Measurements from ENCODE around the gene LINGO3. TPM values are rescaled to one million over a fixed set of nuclear protein-coding genes. Genes with fewer than 3 reads are reported as not detected.

LINGO3 gene
- polyA plus RNA-seq, 1 donor from 2014 or later: 2.7 TPM

DNA sequence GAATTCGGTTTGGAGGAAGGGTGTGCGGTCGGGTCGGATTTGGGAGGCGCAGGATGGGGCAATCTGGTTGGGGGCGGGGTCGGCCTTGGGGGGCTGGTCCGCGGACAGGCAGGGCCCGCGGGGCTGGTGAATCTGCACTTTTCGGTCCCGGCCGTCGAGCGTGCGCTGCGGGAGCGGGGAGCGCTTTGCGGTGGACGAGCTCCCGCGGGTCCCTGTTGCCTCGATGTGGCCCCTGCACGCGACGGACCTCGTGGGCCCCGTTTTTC lies 37.9 kb downstream of the LINGO3 start:
- H3F3A ChIP-seq (ENCODE audit: insufficient read depth, low read length, poor library complexity, severe bottlenecking): peaks cover 4% of the 10 kb centered on the region
- peaks cover 42% of the 10 kb centered on the region for H4K20me1 ChIP-seq (ENCODE audit: insufficient read depth)
- H3K79me2 ChIP-seq (replicated peaks; ENCODE audit: insufficient read depth, low read length): peaks cover 42% of the 10 kb centered on the region
- no peaks in the 10 kb centered on the region for H3K27me3 ChIP-seq (ENCODE audit: insufficient read depth, low read depth, low read length)
- H3K9me2 ChIP-seq (ENCODE audit: insufficient read depth, low read length): no peaks in the 10 kb centered on the region
- no peaks in the 10 kb centered on the region for H3K36me3 ChIP-seq (ENCODE audit: insufficient read depth, low read length)
- TF ChIP-seq MXI1 (conservative IDR thresholded peaks at IDR 0.05; ENCODE audit: poor library complexity, severe bottlenecking): no peak
- no peak for TF ChIP-seq TAF1 (IDR thresholded peaks at IDR 0.05; ENCODE audit: low read depth)
- no peak for TF ChIP-seq POLR2AphosphoS5 (IDR thresholded peaks at IDR 0.05)
- TF ChIP-seq, protein P1, sequence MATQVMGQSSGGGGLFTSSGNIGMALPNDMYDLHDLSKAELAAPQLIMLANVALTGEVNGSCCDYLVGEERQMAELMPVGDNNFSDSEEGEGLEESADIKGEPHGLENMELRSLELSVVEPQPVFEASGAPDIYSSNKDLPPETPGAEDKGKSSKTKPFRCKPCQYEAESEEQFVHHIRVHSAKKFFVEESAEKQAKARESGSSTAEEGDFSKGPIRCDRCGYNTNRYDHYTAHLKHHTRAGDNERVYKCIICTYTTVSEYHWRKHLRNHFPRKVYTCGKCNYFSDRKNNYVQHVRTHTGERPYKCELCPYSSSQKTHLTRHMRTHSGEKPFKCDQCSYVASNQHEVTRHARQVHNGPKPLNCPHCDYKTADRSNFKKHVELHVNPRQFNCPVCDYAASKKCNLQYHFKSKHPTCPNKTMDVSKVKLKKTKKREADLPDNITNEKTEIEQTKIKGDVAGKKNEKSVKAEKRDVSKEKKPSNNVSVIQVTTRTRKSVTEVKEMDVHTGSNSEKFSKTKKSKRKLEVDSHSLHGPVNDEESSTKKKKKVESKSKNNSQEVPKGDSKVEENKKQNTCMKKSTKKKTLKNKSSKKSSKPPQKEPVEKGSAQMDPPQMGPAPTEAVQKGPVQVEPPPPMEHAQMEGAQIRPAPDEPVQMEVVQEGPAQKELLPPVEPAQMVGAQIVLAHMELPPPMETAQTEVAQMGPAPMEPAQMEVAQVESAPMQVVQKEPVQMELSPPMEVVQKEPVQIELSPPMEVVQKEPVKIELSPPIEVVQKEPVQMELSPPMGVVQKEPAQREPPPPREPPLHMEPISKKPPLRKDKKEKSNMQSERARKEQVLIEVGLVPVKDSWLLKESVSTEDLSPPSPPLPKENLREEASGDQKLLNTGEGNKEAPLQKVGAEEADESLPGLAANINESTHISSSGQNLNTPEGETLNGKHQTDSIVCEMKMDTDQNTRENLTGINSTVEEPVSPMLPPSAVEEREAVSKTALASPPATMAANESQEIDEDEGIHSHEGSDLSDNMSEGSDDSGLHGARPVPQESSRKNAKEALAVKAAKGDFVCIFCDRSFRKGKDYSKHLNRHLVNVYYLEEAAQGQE (IDR thresholded peaks at IDR 0.05; ENCODE audit: borderline replicate concordance): no peak
- TF ChIP-seq, protein P2, sequence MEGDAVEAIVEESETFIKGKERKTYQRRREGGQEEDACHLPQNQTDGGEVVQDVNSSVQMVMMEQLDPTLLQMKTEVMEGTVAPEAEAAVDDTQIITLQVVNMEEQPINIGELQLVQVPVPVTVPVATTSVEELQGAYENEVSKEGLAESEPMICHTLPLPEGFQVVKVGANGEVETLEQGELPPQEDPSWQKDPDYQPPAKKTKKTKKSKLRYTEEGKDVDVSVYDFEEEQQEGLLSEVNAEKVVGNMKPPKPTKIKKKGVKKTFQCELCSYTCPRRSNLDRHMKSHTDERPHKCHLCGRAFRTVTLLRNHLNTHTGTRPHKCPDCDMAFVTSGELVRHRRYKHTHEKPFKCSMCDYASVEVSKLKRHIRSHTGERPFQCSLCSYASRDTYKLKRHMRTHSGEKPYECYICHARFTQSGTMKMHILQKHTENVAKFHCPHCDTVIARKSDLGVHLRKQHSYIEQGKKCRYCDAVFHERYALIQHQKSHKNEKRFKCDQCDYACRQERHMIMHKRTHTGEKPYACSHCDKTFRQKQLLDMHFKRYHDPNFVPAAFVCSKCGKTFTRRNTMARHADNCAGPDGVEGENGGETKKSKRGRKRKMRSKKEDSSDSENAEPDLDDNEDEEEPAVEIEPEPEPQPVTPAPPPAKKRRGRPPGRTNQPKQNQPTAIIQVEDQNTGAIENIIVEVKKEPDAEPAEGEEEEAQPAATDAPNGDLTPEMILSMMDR (IDR thresholded peaks at IDR 0.05; ENCODE audit: poor library complexity, severe bottlenecking): no peak
- no peak for TF ChIP-seq SMC3 (conservative IDR thresholded peaks at IDR 0.05; ENCODE audit: poor library complexity)
- no peak for TF ChIP-seq EZH2 (IDR thresholded peaks at IDR 0.05; ENCODE audit: borderline replicate concordance, insufficient read depth, low read length, poor library complexity, severe bottlenecking)
- TF ChIP-seq EP300 (conservative IDR thresholded peaks at IDR 0.05; ENCODE audit: poor library complexity, severe bottlenecking): no peak
- no peak for TF ChIP-seq RAD21 (conservative IDR thresholded peaks at IDR 0.05)
- peak overlapping the region; percentile 99 for H3K4me3 ChIP-seq (ENCODE audit: low read length)
- no peaks in the 10 kb centered on the region for H3K9me3 ChIP-seq (ENCODE audit: low read length)
- no peak overlapping the region for H3K4me2 ChIP-seq (ENCODE audit: low read length)
- H3K27ac ChIP-seq (ENCODE audit: low read length): peak overlapping the region; percentile 94
- H2AFZ ChIP-seq (ENCODE audit: low read depth, low read length): peak overlapping the region; percentile 76
- H3K9ac ChIP-seq (ENCODE audit: low read length): peak overlapping the region; percentile 99

DNA sequence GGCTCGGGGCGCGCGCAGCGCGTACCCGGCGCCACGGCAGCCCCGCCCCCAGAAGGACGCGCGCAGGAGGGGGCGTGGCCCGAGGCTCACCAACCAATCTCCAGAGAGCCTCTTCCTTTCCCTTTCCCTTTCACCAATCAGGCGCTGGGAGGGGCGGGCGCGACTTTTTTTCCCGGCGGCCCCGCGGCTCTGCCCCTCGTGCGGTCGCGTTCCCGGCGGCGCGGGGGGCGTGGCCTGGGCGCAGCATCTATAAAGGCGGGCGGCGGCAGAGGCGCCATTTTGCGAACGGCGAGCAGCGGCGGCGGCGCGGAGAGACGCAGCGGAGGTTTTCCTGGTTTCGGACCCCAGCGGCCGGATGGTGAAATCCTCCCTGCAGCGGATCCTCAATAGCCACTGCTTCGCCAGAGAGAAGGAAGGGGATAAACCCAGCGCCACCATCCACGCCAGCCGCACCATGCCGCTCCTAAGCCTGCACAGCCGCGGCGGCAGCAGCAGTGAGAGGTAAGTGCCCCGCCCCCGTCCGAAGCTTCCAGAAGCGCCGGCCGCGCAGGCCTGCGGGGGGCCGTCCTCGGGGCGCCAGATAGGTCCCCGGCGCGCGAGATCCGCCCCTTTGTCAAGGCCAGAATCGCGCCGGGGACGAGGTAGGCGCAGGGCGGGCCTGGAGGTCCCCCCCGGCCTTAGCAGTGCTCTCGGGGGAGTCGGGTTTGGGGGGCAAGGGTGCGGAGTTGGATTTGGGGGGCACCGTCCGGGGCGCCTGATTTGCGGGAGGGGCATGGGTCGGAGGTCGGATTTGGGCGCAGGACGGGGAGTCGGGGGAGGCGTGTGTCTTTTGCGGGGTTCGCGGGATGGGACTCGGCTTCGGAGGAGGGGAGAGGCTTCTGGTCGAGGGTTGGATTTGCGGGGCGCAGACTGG lies 38.5 kb downstream of the LINGO3 start:
- no peaks in the 10 kb centered on the region for H3K9me2 ChIP-seq (ENCODE audit: insufficient read depth, low read length)
- TF ChIP-seq, protein P2 (IDR thresholded peaks at IDR 0.05; ENCODE audit: poor library complexity, severe bottlenecking): peak; percentile 57
- TF ChIP-seq EZH2 (IDR thresholded peaks at IDR 0.05; ENCODE audit: borderline replicate concordance, insufficient read depth, low read length, poor library complexity, severe bottlenecking): no peak
- TF ChIP-seq RAD21 (conservative IDR thresholded peaks at IDR 0.05): peak; percentile 42
- TF ChIP-seq MXI1 (conservative IDR thresholded peaks at IDR 0.05; ENCODE audit: poor library complexity, severe bottlenecking): peak; percentile 90
- TF ChIP-seq POLR2AphosphoS5 (IDR thresholded peaks at IDR 0.05): peak; percentile 100
- TF ChIP-seq TAF1 (IDR thresholded peaks at IDR 0.05; ENCODE audit: low read depth): peak; percentile 99
- peak; percentile 58 for TF ChIP-seq EP300 (conservative IDR thresholded peaks at IDR 0.05; ENCODE audit: poor library complexity, severe bottlenecking)
- TF ChIP-seq SMC3 (conservative IDR thresholded peaks at IDR 0.05; ENCODE audit: poor library complexity): peak; percentile 50
- TF ChIP-seq, protein P1 (IDR thresholded peaks at IDR 0.05; ENCODE audit: borderline replicate concordance): peak; percentile 96
- H4K20me1 ChIP-seq (ENCODE audit: insufficient read depth): peaks cover 42% of the 10 kb centered on the region
- no peaks in the 10 kb centered on the region for H3K9me3 ChIP-seq (ENCODE audit: low read length)
- H3K4me3 ChIP-seq (ENCODE audit: low read length): peak overlapping the region; percentile 99
- no peak overlapping the region for H3K4me2 ChIP-seq (ENCODE audit: low read length)
- H3K27me3 ChIP-seq (ENCODE audit: insufficient read depth, low read depth, low read length): no peaks in the 10 kb centered on the region
- H3F3A ChIP-seq (ENCODE audit: insufficient read depth, low read length, poor library complexity, severe bottlenecking): peaks cover 4% of the 10 kb centered on the region
- H3K9ac ChIP-seq (ENCODE audit: low read length): peak overlapping the region; percentile 99
- H2AFZ ChIP-seq (ENCODE audit: low read depth, low read length): peak overlapping the region; percentile 76
- peaks cover 42% of the 10 kb centered on the region for H3K79me2 ChIP-seq (replicated peaks; ENCODE audit: insufficient read depth, low read length)
- H3K27ac ChIP-seq (ENCODE audit: low read length): peak overlapping the region; percentile 94
- H3K36me3 ChIP-seq (ENCODE audit: insufficient read depth, low read length): no peaks in the 10 kb centered on the region

All from neural cell (in vitro differentiated cells).